Neural cell (in vitro differentiated cells): ENCODE data around the gene ANKZF1. TPM values are rescaled to one million over a fixed set of nuclear protein-coding genes. Genes with fewer than 3 reads are reported as not detected.

ENCODE experiments used
- H2AFZ ChIP-seq: fragments of 200-600, 300-800 bp; sonication (generic), shearing (Covaris generic); 2 replicates; pipeline ENCODE4 v1.6.0; 2014; ENCODE audit warnings: low read depth, mild to moderate bottlenecking, antibody characterized with exemption, low read length, moderate library complexity
- H3F3A ChIP-seq: fragments of 200-600 bp; shearing (Covaris generic); 2 replicates; pipeline ENCODE4 v1.6.1; 2016; ENCODE audit warnings: mild to moderate bottlenecking, moderate library complexity, mixed read lengths, antibody characterized with exemption, low read length; ENCODE audit not compliant: insufficient read depth, poor library complexity, severe bottlenecking
- H3K27ac ChIP-seq: fragments of 200-600, 300-800 bp; sonication (generic), shearing (Covaris generic); 2 replicates; pipeline ENCODE4 v1.5.1; 2014; ENCODE audit warnings: mild to moderate bottlenecking, low read length, moderate library complexity
- H3K27me3 ChIP-seq: fragments of 300-800, 200-600 bp; sonication (generic), shearing (Covaris generic); 2 replicates; pipeline ENCODE4 v1.6.0; 2014; ENCODE audit warnings: mild to moderate bottlenecking, low read depth, low read length, moderate library complexity; ENCODE audit not compliant: insufficient read depth
- H3K36me3 ChIP-seq: fragments of 300-800, 200-600 bp; sonication (generic), shearing (Covaris generic); 2 replicates; pipeline ENCODE4 v1.5.1; 2014; ENCODE audit warnings: mild to moderate bottlenecking, antibody characterized with exemption, low read length, moderate library complexity; ENCODE audit not compliant: insufficient read depth
- H3K4me2 ChIP-seq: fragments of 300-800, 200-600 bp; sonication (generic), shearing (Covaris generic); 2 replicates; pipeline ENCODE4 v1.6.0; 2014; ENCODE audit warnings: mild to moderate bottlenecking, low read length
- H3K4me3 ChIP-seq: fragments of 300-800, 200-600 bp; sonication (generic), shearing (Covaris generic); 2 replicates; pipeline ENCODE4 v1.5.1; 2014; ENCODE audit warnings: mild to moderate bottlenecking, low read length, moderate library complexity
- H3K79me2 ChIP-seq: fragments of 200-600 bp; shearing (Covaris generic); replicated peaks from 2 replicates; pipeline ENCODE4 v1.6.0; 2014; ENCODE audit warnings: mild to moderate bottlenecking, low read length, moderate library complexity; ENCODE audit not compliant: insufficient read depth
- H3K9ac ChIP-seq: fragments of 300-800, 200-600 bp; sonication (generic), shearing (Covaris generic); 2 replicates; pipeline ENCODE4 v1.6.1; 2016; ENCODE audit warnings: mild to moderate bottlenecking, low read length, mixed read lengths
- H3K9me2 ChIP-seq: fragments of 200-600 bp; shearing (Covaris generic); 2 replicates; pipeline ENCODE4 v1.6.1; 2016; ENCODE audit warnings: mild to moderate bottlenecking, low read length, mixed read lengths; ENCODE audit not compliant: insufficient read depth
- H3K9me3 ChIP-seq: fragments of 200-600, 300-800 bp; sonication (generic), shearing (Covaris generic); 2 replicates; pipeline ENCODE4 v1.6.1; 2016; ENCODE audit warnings: mild to moderate bottlenecking, mixed run types, low read length, moderate library complexity, mixed read lengths
- H4K20me1 ChIP-seq: fragments of 200-600 bp; shearing (Covaris generic); 2 replicates; pipeline ENCODE4 v1.6.1; 2016; ENCODE audit warnings: mild to moderate bottlenecking, mixed run types; ENCODE audit not compliant: insufficient read depth
- CTCF ChIP-seq: fragments of 450-650 bp; IDR thresholded peaks from 2 replicates; pipeline ENCODE4 v1.5.1; 2014; ENCODE audit warnings: antibody characterized with exemption, mild to moderate bottlenecking, moderate library complexity; ENCODE audit not compliant: poor library complexity, severe bottlenecking
- EP300 ChIP-seq: fragments of 450-650 bp; conservative IDR thresholded peaks from 2 replicates; pipeline ENCODE4 v1.6.1; 2014; ENCODE audit warnings: antibody characterized with exemption, mild to moderate bottlenecking, moderate library complexity; ENCODE audit not compliant: poor library complexity, severe bottlenecking
- EZH2 ChIP-seq: fragments of 200-600, 300-800 bp; shearing (Covaris generic), sonication (generic); IDR thresholded peaks from 2 replicates; pipeline ENCODE4 v1.6.1; 2014; ENCODE audit warnings: antibody characterized with exemption, low read length, borderline replicate concordance, mild to moderate bottlenecking; ENCODE audit not compliant: insufficient read depth, poor library complexity, severe bottlenecking
- MXI1 ChIP-seq: fragments of 450-650 bp; conservative IDR thresholded peaks from 2 replicates; pipeline ENCODE4 v1.6.1; 2014; ENCODE audit warnings: antibody characterized with exemption, mild to moderate bottlenecking; ENCODE audit not compliant: poor library complexity, severe bottlenecking
- POLR2AphosphoS5 ChIP-seq: IDR thresholded peaks from 2 replicates; pipeline ENCODE4 v1.6.1; 2012
- RAD21 ChIP-seq: fragments of 450-650 bp; conservative IDR thresholded peaks from 2 replicates; pipeline ENCODE4 v1.6.1; 2014; ENCODE audit warnings: antibody characterized with exemption, mild to moderate bottlenecking, moderate library complexity
- REST ChIP-seq: IDR thresholded peaks from 2 replicates; pipeline ENCODE4 v1.6.1; 2012; ENCODE audit warnings: borderline replicate concordance
- SMC3 ChIP-seq: fragments of 450-650 bp; conservative IDR thresholded peaks from 2 replicates; pipeline ENCODE4 v1.6.1; 2014; ENCODE audit warnings: antibody characterized with exemption, mild to moderate bottlenecking, moderate library complexity; ENCODE audit not compliant: poor library complexity
- polyA plus RNA-seq: library from polyadenylated mRNA; depleted of rRNA; stranded (reverse); fragments of >200 nt; gene quantifications from 2 replicates; pipeline ENCODE4 v1.2.3, GENCODE V29; 2014

The ANKZF1 gene
- polyA plus RNA-seq, 1 donor from 2014 or later: 185 TPM

- H4K20me1 ChIP-seq: no peaks in the 10 kb centered on the region
- no peak overlapping the region for H2AFZ ChIP-seq
- H3K9ac ChIP-seq: peak overlapping the region; percentile 82
Measured at GRCh38 chr2:219278655-219279150, 49.1 kb downstream of the ANKZF1 start.

GRCh38 chr2:219279151-219279915 is 49.7 kb downstream of the ANKZF1 start, which contains the start of gene DNAJB2:
Gene DNAJB2 (plus strand): TSS chr2:219279366. CDS start chr2:219279834, 468 bp downstream.
- no peaks in the 10 kb centered on the region for H3K79me2 ChIP-seq
- peak within 1 kb of the TSS; percentile 52 for H3K4me2 ChIP-seq
- H3K4me3 ChIP-seq: peak within 1 kb of the TSS; percentile 74
- peak within 1 kb of the TSS; percentile 79 for H3K27ac ChIP-seq
- peak within 1 kb of the TSS; percentile 19 for H2AFZ ChIP-seq
- no peaks in the 10 kb centered on the region for H3K9me3 ChIP-seq
- peaks cover 10% of the 10 kb centered on the region for H3F3A ChIP-seq
- H3K9me2 ChIP-seq: no peaks in the 10 kb centered on the region
- no peaks in the 10 kb centered on the region for H4K20me1 ChIP-seq
- no peaks in the 10 kb centered on the region for H3K36me3 ChIP-seq
- H3K9ac ChIP-seq: peak within 1 kb of the TSS; percentile 82
- H3K27me3 ChIP-seq: no peaks in the 10 kb centered on the region
- peak; percentile 77 for TF ChIP-seq POLR2AphosphoS5
- TF ChIP-seq MXI1: peak; percentile 71
- no peak for TF ChIP-seq RAD21
- TF ChIP-seq REST: peak; percentile 50
- no peak for TF ChIP-seq CTCF

More at GRCh38 chr2:219278655-219279150, 49.1 kb downstream of the ANKZF1 start:
- Histone ChIP-seq H3K36me3 (no peaks in the 10 kb centered on the region), H3K9me3 (no peaks in the 10 kb centered on the region), H3F3A (peaks cover 10% of the 10 kb centered on the region), H3K4me2 (peak overlapping the region; percentile 52), H3K4me3 (peak overlapping the region; percentile 74), H3K27me3 (no peaks in the 10 kb centered on the region), H3K27ac (peak overlapping the region; percentile 79), H3K79me2 (no peaks in the 10 kb centered on the region), H3K9me2 (no peaks in the 10 kb centered on the region)
- peak; percentile 18 for TF ChIP-seq SMC3
- no peak for TF ChIP-seq CTCF
- no peak for TF ChIP-seq REST
- TF ChIP-seq EZH2: no peak
- TF ChIP-seq POLR2AphosphoS5: no peak
- no peak for TF ChIP-seq EP300
- no peak for TF ChIP-seq MXI1
